Ovary (tissue), 9 donors: ENCODE results near the gene PPP2R2B. TPM values are rescaled to one million over a fixed set of nuclear protein-coding genes. Genes with fewer than 3 reads are reported as not detected.

Experiments
- DNase-seq, 5 donors: peaks; one replicate each; pipeline ENCODE4 v3.0.0-alpha.2; 2019 to 2020
- H3K27ac ChIP-seq, 2 donors: fragments of 200-600 bp; one replicate each; pipeline versions ENCODE4 v1.5.1 to v1.8.0; 2019 to 2022
- H3K27me3 ChIP-seq: fragments of 200-600 bp; one replicate; pipeline ENCODE4 v1.8.0; 2022
- H3K36me3 ChIP-seq: fragments of 200-600 bp; sonication (generic); one replicate; pipeline ENCODE4 v1.5.1; 2019
- H3K4me1 ChIP-seq: one replicate; pipeline ENCODE4 v1.8.1; 2013; ENCODE audit warnings: mild to moderate bottlenecking, moderate library complexity; ENCODE audit not compliant: insufficient read depth
- H3K4me3 ChIP-seq: fragments of 200-600 bp; sonication (generic); one replicate; pipeline ENCODE4 v1.5.1; 2017
- H3K9me3 ChIP-seq, 2 donors: fragments of 200-600 bp in 1 of 2; sonication (generic) in 1 of 2; one replicate each; pipeline versions ENCODE4 v1.5.1 to v1.8.1; 2013 to 2019; ENCODE audit warnings: mild to moderate bottlenecking in 1 of 2, moderate library complexity in 1 of 2
- CTCF ChIP-seq, 3 donors: fragments of 450-650 bp in 2 of 3; fragments of 200-600 bp in 1 of 3; IDR thresholded peaks; one replicate each; pipeline versions ENCODE4 v1.5.1 to v1.8.0; 2016 to 2022; ENCODE audit warnings: antibody characterized with exemption in 3 of 3, mild to moderate bottlenecking in 1 of 3
- EP300 ChIP-seq: sonication (generic); formaldehyde crosslinking; IDR thresholded peaks from one replicate; pipeline ENCODE4 v1.6.1; 2017; ENCODE audit warnings: antibody characterized with exemption
- POLR2A ChIP-seq: fragments of 450-650 bp; IDR thresholded peaks from one replicate; pipeline ENCODE4 v1.6.1; 2017; ENCODE audit warnings: antibody characterized with exemption, mild to moderate bottlenecking, moderate library complexity
- WGBS, 3 donors: extraction: QIAGEN DNeasy Blood & Tissue Kit in 1 of 3; methylation state at CpG; one replicate each; pipeline versions ENCODE4 v1.1.5 to v1.1.7; 2013 to 2017; 5-methylcytosine and 5-hydroxymethylcytosine counted together
- intact Hi-C, 4 donors: fragments of 100-400 bp; cut with DNase I; formaldehyde crosslinking; loops; one replicate each; pipeline versions ENCODE4 v1.11.0 to v1.15.1; 2022 to 2023
- polyA plus RNA-seq, 2 donors: library from polyadenylated mRNA; stranded (reverse); fragments of 200-250 nt in 1 of 2; fragments of 350-450 nt in 1 of 2; fragmentation: Illumina TruSeq in 1 of 2; extraction: RNeasy Lipid Tissue Mini Kit (QIAGEN cat#74804) in 1 of 2; gene quantifications; one replicate each; pipeline ENCODE4 v1.2.3, GENCODE V29; 2013 to 2014
- small RNA-seq: library from RNA; depleted of rRNA; stranded (forward); fragments of <200 nt; gene quantifications from one replicate; pipeline ENCODE3, GENCODE V24; 2016
- total RNA-seq, 7 donors: library from RNA; depleted of rRNA in 2 of 7; stranded (reverse); fragments of >200 nt in 2 of 7; fragmentation: NEBNext Ultra II Directional in 3 of 7; extraction: Animal tissue kit (Norgen Biotek cat#: 25700) in 3 of 7; gene quantifications; one replicate each; pipeline versions ENCODE4 v1.1.0 to v1.2.4, GENCODE V29; 2016 to 2023
- donor health status: DM: no; HTN: no; CAD: no; lungs with moderate emphysema.
- donor health status: DM: no; HTN: no; CAD: no.
- donor health status: Bipolar disorder and iron deficiency.
- donor health status: DM: yes; HTN: yes; CAD: no.
- donor health status: DM: no; HTN: no; CAD: no.
- donor health status: DM: yes; HTN: yes; CAD: no.

Gene PPP2R2B
- total and polyA plus RNA-seq, 9 donors: 0.12 to 20.8 (median 1.2) TPM; not detected in 1

- 0% methylated on average over 1 of the region's 1 CpG for WGBS, 3 donors
- H3K9me3 ChIP-seq: no peaks in the 10 kb centered on the region
- H3K36me3 ChIP-seq: no peaks in the 10 kb centered on the region
- no peaks in the 10 kb centered on the region for H3K27me3 ChIP-seq
- no peaks in the 10 kb centered on the region for H3K4me1 ChIP-seq
- no peak overlapping the region for H3K27ac ChIP-seq
- TF ChIP-seq CTCF (IDR thresholded peaks at IDR 0.05) (no peak), EP300 (no peak), POLR2A (no peak)
- H3K4me3 ChIP-seq: no peak overlapping the region
- intact Hi-C loops: loop anchor here in 2 of 4 donors (5.0 to 10.0 kb wide), 2 partner anchors 651 to 653 kb away; no protein-coding TSS in a partner anchor
- no peak for DNase-seq
These were observed 344.7 kb downstream of the PPP2R2B start for GRCh38 chr5:146533882-146534281.

DNA sequence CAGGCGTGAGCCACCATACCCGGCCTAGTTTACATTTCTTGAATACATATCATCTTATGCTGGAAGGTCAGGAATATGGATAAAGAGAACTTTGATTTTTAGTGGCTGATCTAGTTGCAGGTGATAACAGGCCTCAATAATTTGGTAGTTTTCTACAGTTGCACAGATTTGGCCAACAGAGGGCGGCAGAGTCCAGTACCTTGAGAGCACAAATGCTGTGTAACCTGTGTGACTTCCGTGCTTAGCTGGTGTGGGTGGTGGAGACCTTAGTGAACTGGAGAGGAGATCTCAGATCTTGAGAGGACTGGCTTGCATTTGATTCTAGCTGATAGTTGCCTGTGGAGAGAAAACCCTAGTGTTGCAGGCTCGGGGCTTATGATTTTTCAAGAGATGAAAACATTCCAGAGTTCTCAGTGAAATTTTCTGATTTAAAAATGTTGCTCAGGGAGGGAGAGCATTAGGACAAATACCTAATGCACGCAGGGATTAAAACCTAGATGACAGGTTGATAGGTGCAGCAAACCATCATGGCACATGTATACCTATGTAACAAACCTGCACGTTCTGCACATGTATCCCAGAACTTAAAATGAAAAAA lies 345.2 kb downstream of the PPP2R2B start:
- peak; percentile 15 to 59 (median 38) for DNase-seq
- no peaks in the 10 kb centered on the region for H3K36me3 ChIP-seq
- no peak overlapping the region for H3K4me3 ChIP-seq
- H3K27ac ChIP-seq: no peak overlapping the region
- intact Hi-C loops: loop anchor here in 2 of 4 donors (5.0 to 10.0 kb wide), 2 partner anchors 651 to 654 kb away; no protein-coding TSS in a partner anchor
- WGBS, 3 donors: 34 to 38% (median 35%) methylated on average over 7 of the region's 7 CpGs
- H3K4me1 ChIP-seq: no peaks in the 10 kb centered on the region
- TF ChIP-seq EP300 (no peak), CTCF (IDR thresholded peaks at IDR 0.05) (peak in 1 of 3 donors; percentile 29), POLR2A (no peak)
- H3K27me3 ChIP-seq: no peaks in the 10 kb centered on the region
- no peaks in the 10 kb centered on the region for H3K9me3 ChIP-seq

Small RNA genes within 50 kb of the gene (small RNA-seq; reads per million reads assigned to genes)
- not detected for gene RN7SL791P
